Measurements from ENCODE around the gene SLC5A6.

DNA sequence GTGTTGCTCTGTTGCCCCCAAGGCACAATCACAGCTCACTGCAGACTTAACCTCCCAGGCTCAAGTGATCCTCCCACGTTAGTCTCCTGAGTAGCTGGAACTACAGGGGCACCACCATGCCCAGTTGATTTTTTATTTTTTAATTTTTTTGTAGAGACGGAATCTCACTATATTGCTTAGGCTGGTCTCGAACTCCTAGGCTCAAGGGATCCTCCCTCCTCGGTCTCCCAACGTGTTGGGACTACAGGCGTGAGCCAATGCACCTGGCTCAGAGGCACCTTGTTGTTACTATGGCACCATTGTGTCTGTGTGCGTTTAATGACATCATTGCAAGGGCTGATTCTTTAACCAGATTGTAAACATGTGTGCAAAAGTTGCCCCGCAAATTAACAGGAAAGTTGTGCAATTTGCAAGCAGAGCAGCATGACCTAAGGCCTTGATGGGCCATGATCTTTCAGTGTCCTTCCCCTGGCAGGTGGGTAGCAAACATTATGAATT, 40.7 kb downstream of the SLC5A6 start:
- TF ChIP-seq FOXM1 (IDR thresholded peaks at IDR 0.05; ENCODE audit: borderline replicate concordance) (no peak), FOXK2 (IDR thresholded peaks at IDR 0.05) (no peak), SP1 (IDR thresholded peaks at IDR 0.05) (no peak), TARDBP (IDR thresholded peaks at IDR 0.05) (no peak)

Data from HEK293T (cell line).